ENCODE measurements around the gene LMX1B. TPM values are rescaled to one million over a fixed set of nuclear protein-coding genes. Genes with fewer than 3 reads are reported as not detected.

LMX1B gene
- polyA plus RNA-seq, 1 donor (not counting 4 experiments of a cell fraction or from before 2014, with no cell fraction given): 0.24 TPM

DNA sequence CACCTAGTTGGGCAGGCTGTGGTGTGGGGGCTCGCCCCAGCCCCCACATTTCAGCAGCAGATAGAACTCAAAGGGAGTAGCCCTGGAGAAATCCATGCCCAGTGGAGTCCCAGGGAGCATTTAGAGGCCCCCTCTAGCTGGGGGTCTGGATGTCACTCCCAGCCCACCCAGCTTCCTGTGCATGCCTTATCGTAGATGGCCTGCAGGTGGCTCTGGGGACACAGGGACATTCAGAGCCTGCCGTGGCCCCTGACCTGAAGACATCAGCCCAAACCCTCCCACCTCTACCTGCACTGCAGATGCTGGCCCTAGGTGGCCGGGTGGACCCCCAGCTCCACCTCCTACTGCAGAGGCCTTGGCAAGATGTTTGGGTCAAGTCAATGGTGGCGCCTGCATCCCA lies 49.0 kb upstream of the LMX1B start:
- TF ChIP-seq, protein P1, sequence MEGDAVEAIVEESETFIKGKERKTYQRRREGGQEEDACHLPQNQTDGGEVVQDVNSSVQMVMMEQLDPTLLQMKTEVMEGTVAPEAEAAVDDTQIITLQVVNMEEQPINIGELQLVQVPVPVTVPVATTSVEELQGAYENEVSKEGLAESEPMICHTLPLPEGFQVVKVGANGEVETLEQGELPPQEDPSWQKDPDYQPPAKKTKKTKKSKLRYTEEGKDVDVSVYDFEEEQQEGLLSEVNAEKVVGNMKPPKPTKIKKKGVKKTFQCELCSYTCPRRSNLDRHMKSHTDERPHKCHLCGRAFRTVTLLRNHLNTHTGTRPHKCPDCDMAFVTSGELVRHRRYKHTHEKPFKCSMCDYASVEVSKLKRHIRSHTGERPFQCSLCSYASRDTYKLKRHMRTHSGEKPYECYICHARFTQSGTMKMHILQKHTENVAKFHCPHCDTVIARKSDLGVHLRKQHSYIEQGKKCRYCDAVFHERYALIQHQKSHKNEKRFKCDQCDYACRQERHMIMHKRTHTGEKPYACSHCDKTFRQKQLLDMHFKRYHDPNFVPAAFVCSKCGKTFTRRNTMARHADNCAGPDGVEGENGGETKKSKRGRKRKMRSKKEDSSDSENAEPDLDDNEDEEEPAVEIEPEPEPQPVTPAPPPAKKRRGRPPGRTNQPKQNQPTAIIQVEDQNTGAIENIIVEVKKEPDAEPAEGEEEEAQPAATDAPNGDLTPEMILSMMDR (optimal IDR thresholded peaks at IDR 0.05 in 1 of 3, IDR thresholded peaks at IDR 0.05 in 1 of 3, conservative IDR thresholded peaks at IDR 0.05 in 1 of 3; ENCODE audit: extremely low read depth in 1 of 3, insufficient read depth in 2 of 3, low read length in 3 of 3): peak in 2 of 3 experiments; percentile 9 to 11
- no peak for TF ChIP-seq EZH2 (IDR thresholded peaks at IDR 0.05; ENCODE audit: low read length)
- H3K36me3 ChIP-seq (ENCODE audit: control insufficient read depth in 2 of 2, extremely low read depth in 1 of 2, insufficient read depth in 2 of 2, low read length in 2 of 2): no peaks in the 10 kb centered on the region
- H3K79me2 ChIP-seq (ENCODE audit: control insufficient read depth, insufficient read depth, low read length): no peaks in the 10 kb centered on the region
- H3K4me1 ChIP-seq (ENCODE audit: control insufficient read depth, extremely low read depth, insufficient read depth, low read length): peaks cover 11% of the 10 kb centered on the region
- FAIRE-seq (no peak), DNase-seq (ENCODE audit: low read depth, low spot score) (no peak)
- H2AFZ ChIP-seq (ENCODE audit: control insufficient read depth, low read length): no peak overlapping the region
- no peak overlapping the region for H3K4me2 ChIP-seq (ENCODE audit: control insufficient read depth, extremely low read depth, insufficient read depth, low read depth, low read length)
- H3K27ac ChIP-seq (ENCODE audit: control insufficient read depth, insufficient read depth, low read length): no peak overlapping the region
- H3K4me3 ChIP-seq (ENCODE audit: control insufficient read depth in 2 of 3, extremely low read depth in 1 of 3, insufficient read depth in 2 of 3, low read depth in 1 of 3, low read length in 3 of 3): no peak overlapping the region
- H3K9ac ChIP-seq (ENCODE audit: control insufficient read depth, extremely low read depth, insufficient read depth, low read length): no peak overlapping the region
- H3K27me3 ChIP-seq (ENCODE audit: control insufficient read depth, extremely low read depth, insufficient read depth, low read length): peaks cover 22% of the 10 kb centered on the region
- dilution Hi-C loops (cut with MboI; ENCODE audit: extremely low pct_ligation_motif_present, low sequenced_read_pairs): no loop called here
- H3K9me1 ChIP-seq (ENCODE audit: control insufficient read depth, extremely low read depth, insufficient read depth, low read length): no peaks in the 10 kb centered on the region
- H3K9me3 ChIP-seq (ENCODE audit: control insufficient read depth, low read depth, low read length): no peaks in the 10 kb centered on the region
- no peaks in the 10 kb centered on the region for H4K20me1 ChIP-seq (ENCODE audit: control insufficient read depth, extremely low read depth, insufficient read depth, low read length)

DNA sequence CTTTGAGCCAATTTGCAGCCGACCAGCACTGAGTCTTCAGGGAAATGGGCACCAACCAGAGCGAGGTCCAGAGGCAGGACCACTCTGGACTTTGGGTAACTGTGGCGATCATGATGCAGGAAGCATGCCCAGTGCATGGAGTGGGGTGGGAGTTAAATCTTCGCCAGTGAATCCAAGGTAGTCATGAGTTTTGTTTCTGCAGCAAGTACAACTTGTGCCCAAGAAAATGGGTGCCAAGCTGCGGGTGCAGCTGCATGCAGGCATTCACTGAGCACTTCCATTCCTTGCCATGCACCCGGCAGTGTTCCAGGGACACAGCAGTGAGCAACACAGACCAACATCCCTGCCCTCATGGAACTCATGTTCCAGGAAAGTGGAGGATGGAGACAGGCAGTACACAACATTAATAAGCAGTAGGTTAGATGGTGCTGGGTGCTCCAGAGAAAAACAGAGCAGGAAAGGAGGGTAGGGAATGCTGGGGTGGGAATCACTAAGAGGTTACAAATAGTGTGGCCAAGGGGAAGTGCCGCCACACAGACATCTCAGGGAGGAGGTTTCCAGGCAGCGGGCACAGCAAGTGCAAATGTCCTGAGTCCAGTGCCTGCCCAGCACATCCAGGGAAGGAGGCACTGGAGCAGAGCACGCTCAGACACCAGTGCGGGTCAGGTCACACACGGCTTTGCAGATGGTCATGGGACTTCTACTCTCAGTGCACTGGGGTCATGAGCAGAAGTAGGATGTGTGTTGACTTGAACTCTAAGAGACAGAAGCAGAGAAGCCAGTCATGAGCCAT lies 48.2 kb upstream of the LMX1B start:
- H3K4me2 ChIP-seq (ENCODE audit: control insufficient read depth, extremely low read depth, insufficient read depth, low read depth, low read length): no peak overlapping the region
- no peak for FAIRE-seq
- no peaks in the 10 kb centered on the region for H4K20me1 ChIP-seq (ENCODE audit: control insufficient read depth, extremely low read depth, insufficient read depth, low read length)
- H3K4me3 ChIP-seq (ENCODE audit: control insufficient read depth in 2 of 3, extremely low read depth in 1 of 3, insufficient read depth in 2 of 3, low read depth in 1 of 3, low read length in 3 of 3): no peak overlapping the region
- peaks cover 11% of the 10 kb centered on the region for H3K4me1 ChIP-seq (ENCODE audit: control insufficient read depth, extremely low read depth, insufficient read depth, low read length)
- H2AFZ ChIP-seq (ENCODE audit: control insufficient read depth, low read length): no peak overlapping the region
- H3K79me2 ChIP-seq (ENCODE audit: control insufficient read depth, insufficient read depth, low read length): no peaks in the 10 kb centered on the region
- H3K27me3 ChIP-seq (ENCODE audit: control insufficient read depth, extremely low read depth, insufficient read depth, low read length): peaks cover 22% of the 10 kb centered on the region
- H3K9me1 ChIP-seq (ENCODE audit: control insufficient read depth, extremely low read depth, insufficient read depth, low read length): no peaks in the 10 kb centered on the region
- H3K9me3 ChIP-seq (ENCODE audit: control insufficient read depth, low read depth, low read length): no peaks in the 10 kb centered on the region
- no peak for DNase-seq (ENCODE audit: low read depth, low spot score)
- H3K27ac ChIP-seq (ENCODE audit: control insufficient read depth, insufficient read depth, low read length): no peak overlapping the region
- no peak for TF ChIP-seq EZH2 (IDR thresholded peaks at IDR 0.05; ENCODE audit: low read length)
- TF ChIP-seq, protein P1 (optimal IDR thresholded peaks at IDR 0.05 in 1 of 3, IDR thresholded peaks at IDR 0.05 in 1 of 3, conservative IDR thresholded peaks at IDR 0.05 in 1 of 3; ENCODE audit: extremely low read depth in 1 of 3, insufficient read depth in 2 of 3, low read length in 3 of 3): no peak
- H3K36me3 ChIP-seq (ENCODE audit: control insufficient read depth in 2 of 2, extremely low read depth in 1 of 2, insufficient read depth in 2 of 2, low read length in 2 of 2): no peaks in the 10 kb centered on the region
- dilution Hi-C loops (cut with MboI; ENCODE audit: extremely low pct_ligation_motif_present, low sequenced_read_pairs): no loop called here
- no peak overlapping the region for H3K9ac ChIP-seq (ENCODE audit: control insufficient read depth, extremely low read depth, insufficient read depth, low read length)
